Gastrocnemius medialis (tissue), 4 donors: ENCODE data around the gene HLA-B. TPM values are rescaled to one million over a fixed set of nuclear protein-coding genes. Genes with fewer than 3 reads are reported as not detected.
"Not testable (repeated sequence)": the region's sequence is repeated elsewhere in the genome, so short reads cannot be mapped to it uniquely, and the experiment has no call there.

Experiments
- ATAC-seq, 2 donors: fragments of 150-250 bp; one replicate each; pipeline ENCODE4 v1.9.1; 2016
- DNase-seq, 2 donors: peaks; one replicate each; pipeline ENCODE4 v3.0.0-alpha.2; 2019
- H3K27ac ChIP-seq, 4 donors: fragments of 200-600 bp; sonication (generic); 1 replicate in 1 of 4; 2 replicates in 3 of 4; pipeline ENCODE4 v1.5.1; 2016 to 2018; ENCODE audit warnings: mild to moderate bottlenecking in 2 of 4, moderate library complexity in 1 of 4
- H3K27me3 ChIP-seq, 3 donors: fragments of 200-600 bp; sonication (generic) in 2 of 3; 1 replicate in 1 of 3; 2 replicates in 2 of 3; pipeline versions ENCODE4 v1.5.1 to v1.6.0; 2016 to 2019; ENCODE audit warnings: mild to moderate bottlenecking in 1 of 3, moderate library complexity in 1 of 3
- H3K36me3 ChIP-seq, 2 donors: fragments of 200-600 bp; sonication (generic) in 1 of 2; one replicate each; pipeline ENCODE4 v1.5.1; 2017 to 2018
- H3K4me1 ChIP-seq, 2 donors: fragments of 200-600 bp; sonication (generic) in 1 of 2; one replicate each; pipeline ENCODE4 v1.5.1; 2016 to 2017; ENCODE audit warnings: mild to moderate bottlenecking in 2 of 2
- H3K4me3 ChIP-seq, 4 donors: fragments of 200-600 bp; sonication (generic) in 3 of 4; 1 replicate in 1 of 4; 2 replicates in 3 of 4; pipeline ENCODE4 v1.5.1; 2016 to 2019; ENCODE audit warnings: mild to moderate bottlenecking in 2 of 4
- H3K9me3 ChIP-seq, 3 donors: fragments of 200-600 bp; sonication (generic) in 2 of 3; 1 replicate in 1 of 3; 2 replicates in 2 of 3; pipeline ENCODE4 v1.5.1; 2016 to 2019
- CTCF ChIP-seq, 5 experiments: fragments of 450-650 bp in 3 of 5; fragments of 200-600 bp in 2 of 5; sonication (generic) in 2 of 5; IDR thresholded peaks in 4 of 5; conservative IDR thresholded peaks in 1 of 5; 1 replicate in 4 of 5; 2 replicates in 1 of 5; pipeline ENCODE4 v1.5.1; 2016 to 2019; ENCODE audit warnings: antibody characterized with exemption in 5 of 5, mild to moderate bottlenecking in 3 of 5, moderate library complexity in 3 of 5
- POLR2A ChIP-seq, 2 donors: fragments of 450-650 bp; IDR thresholded peaks; one replicate each; pipeline ENCODE4 v1.6.1; 2017; ENCODE audit warnings: antibody characterized with exemption in 2 of 2, mild to moderate bottlenecking in 2 of 2, moderate library complexity in 2 of 2
- in situ Hi-C, 4 donors: fragments of 200-750 bp; cut with MboI; loops; one replicate each; pipeline versions ENCODE4 v1.15.0 to v1.8.0; 2017; ENCODE audit warnings: low sequenced_read_pairs in 4 of 4
- intact Hi-C: fragments of 100-400 bp; cut with DNase I; formaldehyde crosslinking; loops from one replicate; pipeline ENCODE4 v1.15.1; 2023; ENCODE audit warnings: low total_unique reads
- total RNA-seq, 4 donors: library from RNA; depleted of rRNA; stranded (reverse); fragments of >200 nt; gene quantifications; one replicate each; pipeline versions ENCODE4 v1.1.0 to v1.2.3, GENCODE V29; 2016

Gene HLA-B
- 100 to 1,000 TPM; 182 to 300 (median 192) TPM for total RNA-seq

- in situ Hi-C loops: loop anchor here in 1 of 4 donors (10.0 kb wide), 1 partner anchor 82 kb away; the partner anchor contains the start of gene HLA-C
- H3K9me3 ChIP-seq: no peaks in the 10 kb centered on the region
- H3K36me3 ChIP-seq: no peaks in the 10 kb centered on the region
- DNase-seq (peak; percentile 52 to 77), ATAC-seq (peak; percentile 97 to 99)
- peaks cover 0 to 14% (median 3%) of the 10 kb centered on the region in 3 donors for H3K27me3 ChIP-seq
- TF ChIP-seq POLR2A (IDR thresholded peaks at IDR 0.05) (peak in 1 of 2 donors; percentile 59), CTCF (IDR thresholded peaks at IDR 0.05 in 4 of 5, conservative IDR thresholded peaks at IDR 0.05 in 1 of 5) (no peak)
- H3K4me3 ChIP-seq: peak within 1 kb of the TSS; percentile 63 to 90 (median 68)
- intact Hi-C loops: loop anchor here (2.0 kb wide), 1 partner anchor 84 kb away; the partner anchor contains the start of gene HLA-C
- peak within 1 kb of the TSS; percentile 68 to 92 (median 75) for H3K27ac ChIP-seq
- no peaks in the 10 kb centered on the region for H3K4me1 ChIP-seq
Observed at GRCh38 chr6:31356946-31357466, at the start of gene HLA-B. Gene HLA-B (minus strand): TSS chr6:31357179. CDS start chr6:31357158, 21 bp downstream.

- H3K4me1 ChIP-seq: peaks cover 29 to 34% of the 10 kb centered on the region in 2 donors
- DNase-seq (no peak), ATAC-seq (no peak)
- H3K27ac ChIP-seq: no peak overlapping the region
- H3K36me3 ChIP-seq: no peaks in the 10 kb centered on the region
- H3K9me3 ChIP-seq: no peaks in the 10 kb centered on the region
- no peaks in the 10 kb centered on the region for H3K27me3 ChIP-seq
- intact Hi-C loops (no loop called here), in situ Hi-C loops (no loop called here)
- no peak overlapping the region for H3K4me3 ChIP-seq
- no peak for TF ChIP-seq CTCF (IDR thresholded peaks at IDR 0.05 in 4 of 5, conservative IDR thresholded peaks at IDR 0.05 in 1 of 5)
- no peak for TF ChIP-seq POLR2A (IDR thresholded peaks at IDR 0.05)
Observed at GRCh38 chr6:31405996-31406395, 49.0 kb upstream of the HLA-B start.

GRCh38 chr6:31404061-31404364 is 47.0 kb upstream of the HLA-B start:
- H3K9me3 ChIP-seq, H3K36me3 ChIP-seq, ATAC-seq, DNase-seq, intact Hi-C loops, H3K27me3 ChIP-seq: not testable (repeated sequence)
- peak overlapping the region; percentile 93 to 98 (median 96) for H3K27ac ChIP-seq
- H3K4me1 ChIP-seq: peaks cover 29 to 34% of the 10 kb centered on the region in 2 donors
- peak overlapping the region; percentile 66 to 81 (median 76) for H3K4me3 ChIP-seq
- in situ Hi-C loops: loop anchor here in 1 of 4 donors (5.0 kb wide), 1 partner anchor 38 kb away; no protein-coding TSS in a partner anchor

GRCh38 chr6:31403283-31404060 is 46.5 kb upstream of the HLA-B start, which contains the start of gene MICA:
Gene MICA (plus strand): TSS chr6:31403595. CDS start chr6:31403633, 38 bp downstream.
- TF ChIP-seq POLR2A (IDR thresholded peaks at IDR 0.05) (peak; percentile 85 to 89), CTCF (IDR thresholded peaks at IDR 0.05 in 4 of 5, conservative IDR thresholded peaks at IDR 0.05 in 1 of 5) (peak in 3 of 5 experiments; percentile 25 to 39 (median 27))
- ATAC-seq: peak; percentile 59 to 64
- peak within 1 kb of the TSS; percentile 66 to 81 (median 76) for H3K4me3 ChIP-seq
- H3K36me3 ChIP-seq: no peaks in the 10 kb centered on the region
- no peaks in the 10 kb centered on the region for H3K27me3 ChIP-seq
- H3K9me3 ChIP-seq: no peaks in the 10 kb centered on the region
- DNase-seq: peak; percentile 75 to 86
- in situ Hi-C loops (loop anchor here in 1 of 4 donors (5.0 kb wide), 1 partner anchor 39 kb away; no protein-coding TSS in a partner anchor), intact Hi-C loops (no loop called here)
- H3K27ac ChIP-seq: peak within 1 kb of the TSS; percentile 93 to 98 (median 96)
- H3K4me1 ChIP-seq: peaks cover 29 to 34% of the 10 kb centered on the region in 2 donors
